Measurements from ENCODE around the gene ESF1. TPM values are rescaled to one million over a fixed set of nuclear protein-coding genes. Genes with fewer than 3 reads are reported as not detected.
"Not testable (repeated sequence)": the region's sequence is repeated elsewhere in the genome, so short reads cannot be mapped to it uniquely, and the experiment has no call there.

Gene ESF1
- total and polyA plus RNA-seq, 9 donors = 9.3 to 17.5 (median 14.4) TPM

GRCh38 chr20:13765299-13765698 is 19.4 kb downstream of the ESF1 start:
- intact Hi-C loops (cut with DNase I) = loop anchor here in 2 of 4 donors (10.0 kb wide), 3 partner anchors 640 to 1870 kb away; no protein-coding TSS in a partner anchor
- no peak overlapping the region for H3K4me3 ChIP-seq
- DNase-seq = no peak
- TF ChIP-seq POLR2A (IDR thresholded peaks at IDR 0.05) (no peak), CTCF (IDR thresholded peaks at IDR 0.05) (no peak), EP300 (IDR thresholded peaks at IDR 0.05) (no peak)
- H3K36me3 ChIP-seq = no peaks in the 10 kb centered on the region
- no peaks in the 10 kb centered on the region for H3K9me3 ChIP-seq
- no peaks in the 10 kb centered on the region for H3K27me3 ChIP-seq
- H3K27ac ChIP-seq = no peak overlapping the region
- no peaks in the 10 kb centered on the region for H3K4me1 ChIP-seq (ENCODE audit: insufficient read depth)

GRCh38 chr20:13760451-13760946 is 24.2 kb downstream of the ESF1 start:
- not testable (repeated sequence) for H3K9me3 ChIP-seq; H3K4me3 ChIP-seq; DNase-seq; H3K4me1 ChIP-seq (ENCODE audit: insufficient read depth); H3K27me3 ChIP-seq; H3K36me3 ChIP-seq; H3K27ac ChIP-seq
- 94 to 98% (median 97%) methylated on average over 13 to 28 of the region's 33 CpGs for WGBS, 3 donors
- intact Hi-C loops (cut with DNase I) = loop anchor here in 2 of 4 donors (10.0 kb wide), 3 partner anchors 636 to 1866 kb away; no protein-coding TSS in a partner anchor

GRCh38 chr20:13758884-13759283 is 25.8 kb downstream of the ESF1 start:
- TF ChIP-seq POLR2A (IDR thresholded peaks at IDR 0.05) (no peak), CTCF (IDR thresholded peaks at IDR 0.05) (no peak), EP300 (IDR thresholded peaks at IDR 0.05) (no peak)
- no peaks in the 10 kb centered on the region for H3K27me3 ChIP-seq
- no peak overlapping the region for H3K27ac ChIP-seq
- DNase-seq = no peak
- WGBS, 3 donors = 42 to 98% (median 93%) methylated on average over 1 of the region's 1 CpG
- H3K4me3 ChIP-seq = no peak overlapping the region
- intact Hi-C loops (cut with DNase I) = no loop called here
- H3K9me3 ChIP-seq = no peaks in the 10 kb centered on the region
- no peaks in the 10 kb centered on the region for H3K4me1 ChIP-seq (ENCODE audit: insufficient read depth)
- H3K36me3 ChIP-seq = no peaks in the 10 kb centered on the region

- H3K4me3 ChIP-seq = no peak overlapping the region
- no peak for DNase-seq
- TF ChIP-seq CTCF (IDR thresholded peaks at IDR 0.05) (no peak), EP300 (IDR thresholded peaks at IDR 0.05) (no peak), POLR2A (IDR thresholded peaks at IDR 0.05) (no peak)
- intact Hi-C loops (cut with DNase I) = no loop called here
- 86 to 96% (median 94%) methylated on average over 1 of the region's 1 CpG for WGBS, 3 donors
- no peak overlapping the region for H3K27ac ChIP-seq
- no peaks in the 10 kb centered on the region for H3K9me3 ChIP-seq
- H3K4me1 ChIP-seq (ENCODE audit: insufficient read depth) = no peaks in the 10 kb centered on the region
- no peaks in the 10 kb centered on the region for H3K27me3 ChIP-seq
- H3K36me3 ChIP-seq = no peaks in the 10 kb centered on the region
Observed at GRCh38 chr20:13756551-13756950, 28.2 kb downstream of the ESF1 start.

DNA sequence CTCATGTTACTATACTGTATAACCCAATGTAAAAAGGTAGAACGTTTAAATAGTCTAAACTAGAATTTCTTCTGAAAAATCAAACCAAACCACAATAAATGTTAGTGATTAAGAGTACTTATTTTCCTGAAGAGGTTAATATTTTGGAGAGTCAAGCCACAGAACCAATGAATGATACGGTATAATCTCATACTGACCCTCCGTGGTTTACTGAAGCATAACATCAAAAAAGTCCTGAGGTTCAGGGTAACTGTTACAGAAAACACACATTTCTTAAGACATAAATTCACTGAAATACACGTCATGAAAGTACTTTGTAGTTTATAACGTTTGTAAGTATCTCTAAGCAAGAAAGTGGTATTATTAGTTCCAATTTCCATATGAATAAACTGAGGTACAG is 28.9 kb downstream of the ESF1 start:
- no peak for DNase-seq
- 35 to 47% (median 47%) methylated on average over 5 of the region's 5 CpGs for WGBS, 3 donors
- no peak overlapping the region for H3K4me3 ChIP-seq
- TF ChIP-seq CTCF (IDR thresholded peaks at IDR 0.05) (no peak), POLR2A (IDR thresholded peaks at IDR 0.05) (no peak), EP300 (IDR thresholded peaks at IDR 0.05) (no peak)
- no peaks in the 10 kb centered on the region for H3K9me3 ChIP-seq
- no peak overlapping the region for H3K27ac ChIP-seq
- no peaks in the 10 kb centered on the region for H3K4me1 ChIP-seq (ENCODE audit: insufficient read depth)
- no peaks in the 10 kb centered on the region for H3K27me3 ChIP-seq
- no peaks in the 10 kb centered on the region for H3K36me3 ChIP-seq
- intact Hi-C loops (cut with DNase I) = no loop called here
